ENCODE measurements around the gene RUNDC3A.

- TF ChIP-seq, protein P1, sequence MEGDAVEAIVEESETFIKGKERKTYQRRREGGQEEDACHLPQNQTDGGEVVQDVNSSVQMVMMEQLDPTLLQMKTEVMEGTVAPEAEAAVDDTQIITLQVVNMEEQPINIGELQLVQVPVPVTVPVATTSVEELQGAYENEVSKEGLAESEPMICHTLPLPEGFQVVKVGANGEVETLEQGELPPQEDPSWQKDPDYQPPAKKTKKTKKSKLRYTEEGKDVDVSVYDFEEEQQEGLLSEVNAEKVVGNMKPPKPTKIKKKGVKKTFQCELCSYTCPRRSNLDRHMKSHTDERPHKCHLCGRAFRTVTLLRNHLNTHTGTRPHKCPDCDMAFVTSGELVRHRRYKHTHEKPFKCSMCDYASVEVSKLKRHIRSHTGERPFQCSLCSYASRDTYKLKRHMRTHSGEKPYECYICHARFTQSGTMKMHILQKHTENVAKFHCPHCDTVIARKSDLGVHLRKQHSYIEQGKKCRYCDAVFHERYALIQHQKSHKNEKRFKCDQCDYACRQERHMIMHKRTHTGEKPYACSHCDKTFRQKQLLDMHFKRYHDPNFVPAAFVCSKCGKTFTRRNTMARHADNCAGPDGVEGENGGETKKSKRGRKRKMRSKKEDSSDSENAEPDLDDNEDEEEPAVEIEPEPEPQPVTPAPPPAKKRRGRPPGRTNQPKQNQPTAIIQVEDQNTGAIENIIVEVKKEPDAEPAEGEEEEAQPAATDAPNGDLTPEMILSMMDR (IDR thresholded peaks at IDR 0.05; ENCODE audit: low read length), result no peak
- no peak for TF ChIP-seq EZH2 (IDR thresholded peaks at IDR 0.05; ENCODE audit: borderline replicate concordance, low read length)
Observed at GRCh38 chr17:44310609-44311376, 2.4 kb downstream of the RUNDC3A start.

Measured in OCI-LY1 (cell line).